ENCODE results near the gene CRISPLD2. TPM values are rescaled to one million over a fixed set of nuclear protein-coding genes. Genes with fewer than 3 reads are reported as not detected.

CRISPLD2 gene
- total and polyA plus RNA-seq, 9 of the 15 experiments (the other 6 are each of a cell fraction or from before 2014, with no cell fraction given): 0.03 to 0.24 (median 0.04) TPM; not detected in 4

DNA sequence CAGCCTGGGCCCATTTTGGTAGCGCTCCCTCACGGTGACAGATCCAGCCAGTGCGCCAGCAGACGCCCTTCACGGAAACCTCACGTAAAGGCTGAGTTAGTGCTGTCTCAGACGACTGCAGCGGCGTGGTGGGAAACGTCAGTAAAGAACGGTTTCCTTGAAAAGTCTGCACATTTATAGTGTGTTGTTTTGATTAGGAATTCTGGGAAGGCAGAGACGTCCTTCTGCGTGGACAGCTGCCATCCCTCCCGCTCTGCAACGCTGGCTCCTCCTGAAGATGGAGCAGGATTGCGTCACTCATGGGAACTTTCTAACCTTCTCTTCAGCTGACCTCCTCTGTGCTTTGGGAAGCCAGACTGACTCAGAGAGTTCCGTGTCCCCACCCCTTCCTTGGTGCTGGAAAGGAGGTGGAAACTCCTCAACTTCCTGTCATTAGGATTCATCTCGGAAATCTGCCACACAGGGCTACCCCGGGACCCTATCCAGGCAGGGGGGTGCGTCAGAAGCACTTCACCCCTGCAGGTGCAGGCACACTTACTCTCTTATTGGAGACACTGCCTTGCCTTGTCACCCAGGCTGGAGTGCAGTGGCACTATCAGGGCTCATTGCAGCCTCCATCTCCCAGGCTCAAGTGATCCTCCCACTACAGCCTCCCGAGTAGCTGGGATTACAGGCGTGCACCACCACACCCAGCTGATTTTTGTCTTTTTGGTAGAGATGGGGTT is 24.3 kb upstream of the CRISPLD2 start:
- Histone ChIP-seq H3K9me1 (ENCODE audit: control insufficient read depth, insufficient read depth, low read length) (no peaks in the 10 kb centered on the region), H3K4me1 (replicated peaks in 1 of 2; ENCODE audit: control insufficient read depth in 2 of 2, insufficient read depth in 2 of 2, low read length in 2 of 2) (peaks cover 2 to 5% of the 10 kb centered on the region in 2 experiments; a peak in 2 of 5 replicates), H3K9me3 (replicated peaks; ENCODE audit: control insufficient read depth, insufficient read depth, low read depth, low read length) (no peaks in the 10 kb centered on the region), H3K4me2 (ENCODE audit: insufficient read depth, low read length) (no peak overlapping the region), H3K79me2 (ENCODE audit: control insufficient read depth, insufficient read depth, low read length) (no peaks in the 10 kb centered on the region), H2AFZ (ENCODE audit: low read depth, low read length) (no peak overlapping the region), H3K36me3 (ENCODE audit: control insufficient read depth, insufficient read depth, low read length) (no peaks in the 10 kb centered on the region), H3K27ac (ENCODE audit: extremely low read depth, low read depth, low read length) (no peak overlapping the region), H3K4me3 (no peak overlapping the region), H3K9ac (ENCODE audit: insufficient read depth in 1 of 2, low read depth in 2 of 2, low read length in 2 of 2) (peak overlapping the region in 1 of 2 experiments; percentile 43; a peak in 1 of 4 replicates), H4K20me1 (replicated peaks; ENCODE audit: control insufficient read depth, insufficient read depth, low read length) (no peaks in the 10 kb centered on the region), H3K27me3 (ENCODE audit: control insufficient read depth in 2 of 2, insufficient read depth in 2 of 2, low read length in 2 of 2) (peaks cover 0 to under 1% of the 10 kb centered on the region in 2 experiments; a peak in 1 of 5 replicates)
- peak; percentile 51 for ATAC-seq
- no peak for FAIRE-seq
- BruUV-seq (replicated peaks): no TSS peak
- ChIA-PET CTCF (ENCODE audit: low intra/inter-chr PET ratio) (no interaction called here), POLR2A (no interaction called here)
- intact Hi-C loops (cut with micrococcal nuclease): no loop called here
- no peak for DNase-seq (ENCODE audit: extremely low read depth in 1 of 4, low spot score in 3 of 4)
- in situ Hi-C loops (cut with MboI): no loop called here
- 36% methylated on average over 22 of the region's 22 CpGs for WGBS (ENCODE audit: insufficient coverage, low coverage, missing lambda C conversion rate)
- no peak for TF ChIP-seq XRCC5 (IDR thresholded peaks at IDR 0.05; ENCODE audit: low read depth, low read length)
- TF ChIP-seq, protein P1, sequence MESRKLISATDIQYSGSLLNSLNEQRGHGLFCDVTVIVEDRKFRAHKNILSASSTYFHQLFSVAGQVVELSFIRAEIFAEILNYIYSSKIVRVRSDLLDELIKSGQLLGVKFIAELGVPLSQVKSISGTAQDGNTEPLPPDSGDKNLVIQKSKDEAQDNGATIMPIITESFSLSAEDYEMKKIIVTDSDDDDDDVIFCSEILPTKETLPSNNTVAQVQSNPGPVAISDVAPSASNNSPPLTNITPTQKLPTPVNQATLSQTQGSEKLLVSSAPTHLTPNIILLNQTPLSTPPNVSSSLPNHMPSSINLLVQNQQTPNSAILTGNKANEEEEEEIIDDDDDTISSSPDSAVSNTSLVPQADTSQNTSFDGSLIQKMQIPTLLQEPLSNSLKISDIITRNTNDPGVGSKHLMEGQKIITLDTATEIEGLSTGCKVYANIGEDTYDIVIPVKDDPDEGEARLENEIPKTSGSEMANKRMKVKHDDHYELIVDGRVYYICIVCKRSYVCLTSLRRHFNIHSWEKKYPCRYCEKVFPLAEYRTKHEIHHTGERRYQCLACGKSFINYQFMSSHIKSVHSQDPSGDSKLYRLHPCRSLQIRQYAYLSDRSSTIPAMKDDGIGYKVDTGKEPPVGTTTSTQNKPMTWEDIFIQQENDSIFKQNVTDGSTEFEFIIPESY (CRISPR knock-in tag; IDR thresholded peaks at IDR 0.05): peak; percentile 65; the same call in 1 of the 2 replicates
- no peak for TF ChIP-seq TFAM (CRISPR knock-in tag; conservative IDR thresholded peaks at IDR 0.05)
- no peak for TF ChIP-seq RBM15 (IDR thresholded peaks at IDR 0.05; ENCODE audit: insufficient read depth, low read length)
- no peak for TF ChIP-seq GATAD2A (IDR thresholded peaks at IDR 0.05)
- no peak for TF ChIP-seq SRF (CRISPR knock-in tag; IDR thresholded peaks at IDR 0.05)
- no peak for TF ChIP-seq NR1H2 (CRISPR knock-in tag; IDR thresholded peaks at IDR 0.05)
- no peak for TF ChIP-seq PPARD (CRISPR knock-in tag; IDR thresholded peaks at IDR 0.05)
- no peak for TF ChIP-seq DDX20 (tag; IDR thresholded peaks at IDR 0.05; ENCODE audit: low read depth)
- no peak for TF ChIP-seq ZNF224 (CRISPR knock-in tag; IDR thresholded peaks at IDR 0.05)
- no peak for TF ChIP-seq FUS (optimal IDR thresholded peaks at IDR 0.05; ENCODE audit: low read depth, low read length)
- TF ChIP-seq ZKSCAN8 (CRISPR knock-in tag; IDR thresholded peaks at IDR 0.05): no peak
- TF ChIP-seq, protein P2, sequence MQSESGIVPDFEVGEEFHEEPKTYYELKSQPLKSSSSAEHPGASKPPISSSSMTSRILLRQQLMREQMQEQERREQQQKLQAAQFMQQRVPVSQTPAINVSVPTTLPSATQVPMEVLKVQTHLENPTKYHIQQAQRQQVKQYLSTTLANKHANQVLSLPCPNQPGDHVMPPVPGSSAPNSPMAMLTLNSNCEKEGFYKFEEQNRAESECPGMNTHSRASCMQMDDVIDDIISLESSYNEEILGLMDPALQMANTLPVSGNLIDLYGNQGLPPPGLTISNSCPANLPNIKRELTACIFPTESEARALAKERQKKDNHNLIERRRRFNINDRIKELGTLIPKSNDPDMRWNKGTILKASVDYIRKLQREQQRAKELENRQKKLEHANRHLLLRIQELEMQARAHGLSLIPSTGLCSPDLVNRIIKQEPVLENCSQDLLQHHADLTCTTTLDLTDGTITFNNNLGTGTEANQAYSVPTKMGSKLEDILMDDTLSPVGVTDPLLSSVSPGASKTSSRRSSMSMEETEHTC (IDR thresholded peaks at IDR 0.05): no peak
- TF ChIP-seq, protein P3, sequence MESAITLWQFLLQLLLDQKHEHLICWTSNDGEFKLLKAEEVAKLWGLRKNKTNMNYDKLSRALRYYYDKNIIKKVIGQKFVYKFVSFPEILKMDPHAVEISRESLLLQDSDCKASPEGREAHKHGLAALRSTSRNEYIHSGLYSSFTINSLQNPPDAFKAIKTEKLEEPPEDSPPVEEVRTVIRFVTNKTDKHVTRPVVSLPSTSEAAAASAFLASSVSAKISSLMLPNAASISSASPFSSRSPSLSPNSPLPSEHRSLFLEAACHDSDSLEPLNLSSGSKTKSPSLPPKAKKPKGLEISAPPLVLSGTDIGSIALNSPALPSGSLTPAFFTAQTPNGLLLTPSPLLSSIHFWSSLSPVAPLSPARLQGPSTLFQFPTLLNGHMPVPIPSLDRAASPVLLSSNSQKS (CRISPR knock-in tag; IDR thresholded peaks at IDR 0.05): no peak
- no peak for TF ChIP-seq DIDO1 (tag; IDR thresholded peaks at IDR 0.05; ENCODE audit: low read depth)
- TF ChIP-seq ZNF668 (CRISPR knock-in tag; IDR thresholded peaks at IDR 0.05): no peak
- TF ChIP-seq POLR2B (IDR thresholded peaks at IDR 0.05; ENCODE audit: low read depth, partially characterized antibody): no peak
- TF ChIP-seq SUPT5H (IDR thresholded peaks at IDR 0.05): no peak
- peak; percentile 85 for TF ChIP-seq CEBPB (tag; IDR thresholded peaks at IDR 0.05)
- TF ChIP-seq FOSL1 (tag; conservative IDR thresholded peaks at IDR 0.05): 0 out of 2 replicates have a peak, but pooled peaks have one; percentile 14
